Liver (tissue), 3 donors: ENCODE data around the gene TMEM161A.

Source experiments
- ATF3 ChIP-seq: IDR thresholded peaks from 2 replicates; pipeline ENCODE4 v1.6.1; 2016; ENCODE audit warnings: antibody characterized with exemption
- CTCF ChIP-seq: fragments of 150-350 bp; IDR thresholded peaks from 2 replicates; pipeline ENCODE4 v1.5.1; 2017; ENCODE audit warnings: improper control_type of control experiment, low read depth, low read length; ENCODE audit not compliant: missing input control
- EGR1 ChIP-seq, 2 donors: IDR thresholded peaks; 2 replicates each; pipeline ENCODE4 v1.6.1; 2016 to 2018; ENCODE audit warnings: antibody characterized with exemption in 2 of 2, low read depth in 2 of 2
- FOXA1 ChIP-seq: IDR thresholded peaks from 2 replicates; pipeline ENCODE4 v1.6.1; 2016; ENCODE audit warnings: antibody characterized with exemption
- GABPA ChIP-seq, 2 donors: IDR thresholded peaks in 1 of 2; conservative IDR thresholded peaks in 1 of 2; 2 replicates each; pipeline ENCODE4 v1.6.1; 2016; ENCODE audit warnings: antibody characterized with exemption in 2 of 2, mild to moderate bottlenecking in 1 of 2, moderate library complexity in 1 of 2
- HNF4A ChIP-seq, 2 donors: conservative IDR thresholded peaks; 2 replicates each; pipeline ENCODE4 v1.6.1; 2016; ENCODE audit warnings: antibody characterized with exemption in 2 of 2, mild to moderate bottlenecking in 2 of 2
- HNF4G ChIP-seq: IDR thresholded peaks from 2 replicates; pipeline ENCODE4 v1.6.1; 2016; ENCODE audit warnings: antibody characterized with exemption
- JUND ChIP-seq, 2 donors: IDR thresholded peaks; 2 replicates each; pipeline ENCODE4 v1.6.1; 2016; ENCODE audit warnings: antibody characterized with exemption in 2 of 2
- MAX ChIP-seq: IDR thresholded peaks from 2 replicates; pipeline ENCODE4 v1.6.1; 2016; ENCODE audit warnings: antibody characterized with exemption
- RAD21 ChIP-seq, 2 donors: IDR thresholded peaks; 2 replicates each; pipeline ENCODE4 v1.6.1; 2016; ENCODE audit warnings: antibody characterized with exemption in 2 of 2, mild to moderate bottlenecking in 2 of 2
- REST ChIP-seq: IDR thresholded peaks from 2 replicates; pipeline ENCODE4 v1.6.1; 2016; ENCODE audit warnings: antibody characterized with exemption, mild to moderate bottlenecking
- RXRA ChIP-seq, 2 donors: IDR thresholded peaks; 2 replicates each; pipeline ENCODE4 v1.6.1; 2017 to 2018; ENCODE audit warnings: antibody characterized with exemption in 2 of 2, mild to moderate bottlenecking in 1 of 2
- SP1 ChIP-seq: IDR thresholded peaks from 2 replicates; pipeline ENCODE4 v1.6.1; 2018; ENCODE audit warnings: antibody characterized with exemption, mild to moderate bottlenecking
- TAF1 ChIP-seq: conservative IDR thresholded peaks from 2 replicates; pipeline ENCODE4 v1.6.1; 2016; ENCODE audit warnings: antibody characterized with exemption, mild to moderate bottlenecking
- donor health status: healthy.
- donor health status: healthy.

- TF ChIP-seq MAX (no peak), CTCF (no peak), FOXA1 (no peak), HNF4A (conservative IDR thresholded peaks at IDR 0.05) (no peak), HNF4G (no peak), RXRA (IDR thresholded peaks at IDR 0.05) (no peak), GABPA (IDR thresholded peaks at IDR 0.05 in 1 of 2, conservative IDR thresholded peaks at IDR 0.05 in 1 of 2) (no peak), REST (no peak), JUND (IDR thresholded peaks at IDR 0.05) (no peak), RAD21 (IDR thresholded peaks at IDR 0.05) (no peak), SP1 (no peak), ATF3 (no peak), TAF1 (no peak), EGR1 (IDR thresholded peaks at IDR 0.05; ENCODE audit: low read depth in 2 of 2) (no peak)
These were observed 24.2 kb upstream of the TMEM161A start for GRCh38 chr19:19162495-19162894.
